Kidney (tissue), 14 donors: ENCODE measurements around the gene ISCU. TPM values are rescaled to one million over a fixed set of nuclear protein-coding genes. Genes with fewer than 3 reads are reported as not detected.
"Not testable (repeated sequence)": the region's sequence is repeated elsewhere in the genome, so short reads cannot be mapped to it uniquely, and the experiment has no call there.

Source experiments
- DNase-seq, 5 donors: peaks; one replicate each; pipeline ENCODE4 v3.0.0-alpha.2; 2013 to 2020
- FAIRE-seq: peaks from 2 replicates; lab custom pipeline; 2012; peaks lifted over from hg19 to GRCh38; lab: Jason Lieb, UNC
- H3K27ac ChIP-seq, 2 donors: one replicate each; pipeline ENCODE4 v1.7.0; 2013; ENCODE audit warnings: low read depth in 2 of 2, low read length in 2 of 2, inconsistent platforms in 1 of 2
- H3K27me3 ChIP-seq: one replicate; pipeline ENCODE4 v1.7.1; 2013; ENCODE audit warnings: low read length, inconsistent platforms; ENCODE audit not compliant: control insufficient read depth, insufficient read depth
- H3K36me3 ChIP-seq, 3 donors: one replicate each; pipeline versions ENCODE4 v1.7.0 to v1.7.1; 2013; ENCODE audit warnings: low read length in 3 of 3, control low read depth in 1 of 3, inconsistent platforms in 1 of 3; ENCODE audit not compliant: insufficient read depth in 3 of 3, control insufficient read depth in 2 of 3
- H3K4me1 ChIP-seq, 3 donors: one replicate each; pipeline versions ENCODE4 v1.7.0 to v1.7.1; 2013; ENCODE audit warnings: low read length in 3 of 3, inconsistent platforms in 1 of 3, low read depth in 1 of 3; ENCODE audit not compliant: control insufficient read depth in 2 of 3, insufficient read depth in 2 of 3
- H3K4me3 ChIP-seq, 3 donors: one replicate each; pipeline versions ENCODE4 v1.7.0 to v1.8.1; 2013; ENCODE audit warnings: low read length in 3 of 3, control low read depth in 1 of 3, inconsistent platforms in 1 of 3
- H3K9ac ChIP-seq, 3 donors: one replicate each; pipeline versions ENCODE4 v1.7.0 to v1.7.1; 2013; ENCODE audit warnings: low read length in 3 of 3, control low read depth in 1 of 3, inconsistent platforms in 1 of 3
- H3K9me3 ChIP-seq, 3 donors: one replicate each; pipeline versions ENCODE4 v1.7.0 to v1.7.1; 2013; ENCODE audit warnings: low read length in 3 of 3, control low read depth in 1 of 3, inconsistent platforms in 1 of 3; ENCODE audit not compliant: control insufficient read depth in 2 of 3, insufficient read depth in 1 of 3
- CTCF ChIP-seq: IDR thresholded peaks from 3 replicates; pipeline ENCODE4 v1.5.1; 2012; ENCODE audit warnings: mild to moderate bottlenecking, moderate library complexity, borderline replicate concordance; ENCODE audit not compliant: insufficient read depth; ENCODE audit errors: extremely low read depth
- intact Hi-C: fragments of 100-400 bp; cut with DNase I; formaldehyde crosslinking; loops from one replicate; pipeline ENCODE4 v1.11.1; 2022
- polyA plus RNA-seq: library from polyadenylated mRNA; stranded (reverse); fragments of 350-450 nt; fragmentation: Illumina TruSeq; extraction: RNeasy Lipid Tissue Mini Kit (QIAGEN cat#74804); gene quantifications from one replicate; pipeline ENCODE4 v1.2.3, GENCODE V29; 2014; ENCODE audit warnings: low read depth, low replicate concordance; ENCODE audit not compliant: insufficient read depth
- total RNA-seq: library from RNA; stranded (reverse); fragmentation: NEBNext Ultra II Directional; extraction: Animal tissue kit (Norgen Biotek cat#: 25700); gene quantifications from one replicate; pipeline ENCODE4 v1.2.1, GENCODE V29; 2021
- donor health status: control.
- donor health status: control.
- donor health status: control.
- donor health status: control.
- donor health status: control.
- donor health status: DM: yes; HTN: yes; CAD: no.
- donor health status: Normal renal cell carcinoma (clear cell type).

The ISCU gene
- total and polyA plus RNA-seq, 2 donors from 2014 or later = 183 to 511 TPM

GRCh38 chr12:108553799-108554198 lies 8.6 kb upstream of the ISCU start:
- intact Hi-C loops = no loop called here
- no peak overlapping the region for H3K27ac ChIP-seq
- no peak overlapping the region for H3K9ac ChIP-seq
- TF ChIP-seq CTCF = no peak
- no peaks in the 10 kb centered on the region for H3K9me3 ChIP-seq
- peaks cover 0 to 2% (median 0%) of the 10 kb centered on the region in 3 donors for H3K4me1 ChIP-seq
- no peaks in the 10 kb centered on the region for H3K27me3 ChIP-seq
- H3K36me3 ChIP-seq = peaks cover 0 to 4% (median 0%) of the 10 kb centered on the region in 3 donors
- FAIRE-seq (no peak), DNase-seq (no peak)
- H3K4me3 ChIP-seq = no peak overlapping the region

DNA sequence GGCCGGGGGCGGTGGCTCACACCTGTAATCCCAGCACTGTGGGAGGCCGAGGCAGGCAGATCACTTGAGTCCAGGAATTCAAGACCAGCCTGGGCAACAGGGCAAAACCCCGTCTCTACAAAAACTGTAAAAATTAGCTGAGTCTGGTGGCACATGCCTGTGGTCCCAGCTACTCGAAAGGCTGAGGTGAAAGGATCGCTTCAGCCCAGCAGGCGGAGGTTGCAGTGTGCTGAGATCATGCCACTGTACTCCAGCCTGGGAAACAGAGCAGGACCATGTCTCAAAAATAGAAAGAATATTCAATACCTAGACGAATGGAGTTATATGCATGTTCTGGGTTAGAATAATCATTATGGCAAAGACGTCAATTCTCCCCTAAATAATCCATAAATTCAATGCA lies 7.0 kb upstream of the ISCU start:
- FAIRE-seq, DNase-seq, H3K27ac ChIP-seq, H3K4me3 ChIP-seq, H3K36me3 ChIP-seq, H3K9ac ChIP-seq, H3K27me3 ChIP-seq, H3K9me3 ChIP-seq, intact Hi-C loops: not testable (repeated sequence)
- H3K4me1 ChIP-seq = peaks cover 0 to 14% (median 8%) of the 10 kb centered on the region in 3 donors

DNA sequence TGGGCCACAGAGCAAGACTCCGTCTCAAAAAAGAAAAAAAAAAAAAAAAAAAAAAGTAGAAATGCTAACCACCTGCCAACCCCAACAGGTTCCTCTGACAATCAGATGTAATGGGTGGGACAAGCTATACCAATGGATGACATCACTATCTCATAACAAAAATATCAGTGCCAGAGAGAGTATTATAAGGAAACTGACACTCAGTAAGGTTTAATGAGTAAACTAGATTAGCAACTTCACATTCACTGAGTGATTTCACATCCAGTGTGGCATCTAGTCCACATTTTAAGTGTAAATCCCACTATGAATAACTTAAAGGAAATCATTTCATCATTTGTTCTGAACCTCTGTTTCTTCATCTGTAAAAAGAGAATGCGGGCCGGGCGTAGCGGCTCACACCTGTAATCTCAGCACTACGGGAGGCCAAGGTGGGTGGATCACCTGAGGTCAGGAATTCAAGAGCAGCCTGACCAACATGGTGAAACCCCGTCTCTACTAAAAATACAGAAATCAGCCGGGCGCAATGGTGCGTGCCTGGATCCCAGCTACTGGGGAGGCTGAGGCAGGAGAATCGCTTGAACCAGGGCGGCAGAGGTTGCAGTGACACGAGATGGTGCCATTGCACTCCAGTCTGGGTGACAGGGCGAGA lies 3.3 kb upstream of the ISCU start:
- no peak for TF ChIP-seq CTCF
- Histone ChIP-seq H3K36me3 (peaks cover 0 to 4% (median 2%) of the 10 kb centered on the region in 3 donors), H3K4me3 (no peak overlapping the region), H3K9me3 (no peaks in the 10 kb centered on the region), H3K27ac (no peak overlapping the region), H3K9ac (no peak overlapping the region), H3K4me1 (peaks cover 0 to 27% (median 14%) of the 10 kb centered on the region in 3 donors), H3K27me3 (no peaks in the 10 kb centered on the region)
- intact Hi-C loops = no loop called here
- DNase-seq = no peak
- no peak for FAIRE-seq

DNA sequence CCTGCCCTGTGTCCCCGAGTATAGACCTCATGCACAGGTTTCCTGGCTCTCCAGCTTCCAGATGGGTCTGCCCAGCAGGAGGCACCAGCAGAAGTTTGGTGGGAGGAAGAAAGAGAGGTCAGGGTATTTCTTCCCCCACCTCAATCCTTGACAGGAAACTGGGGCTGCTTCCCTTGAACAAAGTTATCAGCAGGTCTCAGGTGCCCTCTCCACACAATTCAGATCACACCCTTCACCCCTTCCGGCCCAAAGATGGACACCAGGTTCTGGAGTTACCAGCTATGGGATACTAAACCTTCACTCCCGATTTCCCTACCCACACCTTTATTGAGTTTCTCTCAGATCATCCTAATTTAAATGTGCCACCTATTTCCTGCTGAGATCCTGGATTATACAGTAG lies 2.6 kb upstream of the ISCU start:
- DNase-seq = no peak
- Histone ChIP-seq H3K4me3 (peak overlapping the region; percentile 83 to 99 (median 98)), H3K27ac (no peak overlapping the region), H3K9ac (peak overlapping the region in 2 of 3 donors; percentile 95 to 99), H3K9me3 (no peaks in the 10 kb centered on the region), H3K4me1 (peaks cover 0 to 27% (median 14%) of the 10 kb centered on the region in 3 donors), H3K36me3 (peaks cover 3 to 9% (median 8%) of the 10 kb centered on the region in 3 donors), H3K27me3 (no peaks in the 10 kb centered on the region)
- no peak for TF ChIP-seq CTCF
- intact Hi-C loops = no loop called here
- FAIRE-seq = no peak
